Fibroblast of lung (primary cell): ENCODE results near the gene SUV39H2. TPM values are rescaled to one million over a fixed set of nuclear protein-coding genes. Genes with fewer than 3 reads are reported as not detected.

Experiments
- DNase-seq, 2 donors: peaks; one replicate each; pipeline versions ENCODE4 v3.0.0 to v3.0.0-alpha.2; 2010; ENCODE audit warnings: low read depth in 2 of 2
- H2AFZ ChIP-seq: 2 replicates; pipeline ENCODE4 v1.5.1; 2012; ENCODE audit warnings: low read length, control low read depth, inconsistent platforms
- H3K27ac ChIP-seq: 2 replicates; pipeline ENCODE4 v1.5.1; 2011; ENCODE audit warnings: low read length, control low read depth; ENCODE audit not compliant: insufficient read depth
- H3K27me3 ChIP-seq: 2 replicates; pipeline ENCODE4 v1.5.1; 2011; ENCODE audit warnings: mild to moderate bottlenecking, low read length; ENCODE audit not compliant: control insufficient read depth, insufficient read depth
- H3K36me3 ChIP-seq: 2 replicates; pipeline ENCODE4 v1.5.1; 2011; ENCODE audit warnings: low read length; ENCODE audit not compliant: control insufficient read depth, insufficient read depth
- H3K4me1 ChIP-seq: 2 replicates; pipeline ENCODE4 v1.5.1; 2011; ENCODE audit warnings: low read length; ENCODE audit not compliant: control insufficient read depth, insufficient read depth; ENCODE audit errors: extremely low read depth
- H3K4me2 ChIP-seq: 2 replicates; pipeline ENCODE4 v1.5.1; 2011; ENCODE audit warnings: low read length, control low read depth; ENCODE audit not compliant: insufficient read depth; ENCODE audit errors: extremely low read depth
- H3K4me3 ChIP-seq, 4 experiments: fragments of 200-600 bp in 1 of 4; sonication (generic) in 1 of 4; replicated peaks in 1 of 4; 2 replicates each; pipeline ENCODE4 v1.5.1; 2011 to 2016; ENCODE audit warnings: low read length in 4 of 4, low read depth in 3 of 4, mild to moderate bottlenecking in 3 of 4, control low read depth in 2 of 4, inconsistent platforms in 1 of 4, mixed read lengths in 1 of 4; ENCODE audit not compliant: insufficient read depth in 1 of 4; ENCODE audit errors: control extremely low read depth in 1 of 4
- H3K79me2 ChIP-seq: 2 replicates; pipeline ENCODE4 v1.5.1; 2012; ENCODE audit warnings: mild to moderate bottlenecking, low read length, inconsistent platforms; ENCODE audit not compliant: control insufficient read depth, insufficient read depth
- H3K9ac ChIP-seq: 2 replicates; pipeline ENCODE4 v1.5.1; 2011; ENCODE audit warnings: mild to moderate bottlenecking, low read length, control low read depth; ENCODE audit not compliant: insufficient read depth
- H3K9me3 ChIP-seq: 2 replicates; pipeline ENCODE4 v1.5.1; 2012; ENCODE audit warnings: low read depth, low read length; ENCODE audit not compliant: control insufficient read depth, insufficient read depth
- H4K20me1 ChIP-seq: 2 replicates; pipeline ENCODE4 v1.5.1; 2011; ENCODE audit warnings: low read length; ENCODE audit not compliant: control insufficient read depth, insufficient read depth; ENCODE audit errors: extremely low read depth
- CTCF ChIP-seq, 2 donors: IDR thresholded peaks in 1 of 2; conservative IDR thresholded peaks in 1 of 2; 1 replicate in 1 of 2; 2 replicates in 1 of 2; pipeline ENCODE4 v1.5.1; 2011 to 2012; ENCODE audit warnings: low read length in 2 of 2, control low read depth in 1 of 2, inconsistent platforms in 1 of 2, low read depth in 1 of 2, mild to moderate bottlenecking in 1 of 2
- EZH2 ChIP-seq: IDR thresholded peaks from 2 replicates; pipeline ENCODE4 v1.5.1; 2012; ENCODE audit warnings: low read length, control low read depth, mild to moderate bottlenecking; ENCODE audit errors: missing control alignments
- polyA plus RNA-seq, 2 donors: library from polyadenylated mRNA; depleted of rRNA in 1 of 2; stranded (reverse) in 1 of 2; unstranded in 1 of 2; fragments of >200 nt; gene quantifications; 2 replicates each; pipeline ENCODE4 v1.2.1, GENCODE V29; 2011 to 2012; ENCODE audit warnings: missing spikeins in 1 of 2
- total RNA-seq: library from RNA; depleted of rRNA; stranded (reverse); fragments of >200 nt; gene quantifications from 2 replicates; pipeline ENCODE4 v1.2.1, GENCODE V29; 2014

The SUV39H2 gene
- total and polyA plus RNA-seq, 2 donors (not counting 1 experiment from before 2014, with no cell fraction given): 8.1 to 9.9 TPM

- Histone ChIP-seq H4K20me1 (no peaks in the 10 kb centered on the region), H3K4me2 (peak overlapping the region; percentile 76), H3K4me1 (no peaks in the 10 kb centered on the region), H3K27me3 (no peaks in the 10 kb centered on the region), H3K9me3 (no peaks in the 10 kb centered on the region), H3K79me2 (peaks cover 27% of the 10 kb centered on the region), H3K36me3 (peaks cover 5% of the 10 kb centered on the region), H3K9ac (peak overlapping the region; percentile 69), H3K4me3 (peak overlapping the region; percentile 38 to 92 (median 64)), H3K27ac (peak overlapping the region; percentile 67), H2AFZ (peak overlapping the region; percentile 48)
- TF ChIP-seq EZH2: no peak
- TF ChIP-seq CTCF (conservative IDR thresholded peaks at IDR 0.05 in 1 of 2, IDR thresholded peaks at IDR 0.05 in 1 of 2; ENCODE audit: low read depth in 1 of 2, low read length in 2 of 2): no peak
- no peak for DNase-seq
Measured at GRCh38 chr10:14837003-14837756, 41.5 kb upstream of the SUV39H2 start.

- Histone ChIP-seq H3K36me3 (peaks cover 5% of the 10 kb centered on the region), H3K9ac (peak within 1 kb of the TSS; percentile 97), H3K79me2 (peaks cover 27% of the 10 kb centered on the region), H4K20me1 (no peaks in the 10 kb centered on the region), H3K9me3 (no peaks in the 10 kb centered on the region), H3K4me3 (peak within 1 kb of the TSS; percentile 85 to 92 (median 90)), H3K27me3 (no peaks in the 10 kb centered on the region), H3K4me1 (no peaks in the 10 kb centered on the region), H3K27ac (peak within 1 kb of the TSS; percentile 92), H2AFZ (peak within 1 kb of the TSS; percentile 88), H3K4me2 (peak within 1 kb of the TSS; percentile 94)
- DNase-seq: peak; percentile 98 to 99
- TF ChIP-seq CTCF (conservative IDR thresholded peaks at IDR 0.05 in 1 of 2, IDR thresholded peaks at IDR 0.05 in 1 of 2; ENCODE audit: low read depth in 1 of 2, low read length in 2 of 2) (no peak), EZH2 (no peak)
Measured at GRCh38 chr10:14837757-14838581, 40.7 kb upstream of the SUV39H2 start, which contains the start of the genes CDNF, HSPA14 and MSANTD7. CDNF (minus strand) TSS chr10:14838037; CDS start chr10:14837946, 91 bp downstream. HSPA14 (plus strand) TSS chr10:14838306; CDS start chr10:14838403, 97 bp downstream. MSANTD7 (plus strand) TSS chr10:14838306; CDS start chr10:14842285, 3,979 bp downstream.
